ENCODE results near the gene NINJ2. TPM values are rescaled to one million over a fixed set of nuclear protein-coding genes. Genes with fewer than 3 reads are reported as not detected.

Gene NINJ2
- total RNA-seq, 2 experiments from 2014 or later = 1.1 to 3.4 TPM

DNA sequence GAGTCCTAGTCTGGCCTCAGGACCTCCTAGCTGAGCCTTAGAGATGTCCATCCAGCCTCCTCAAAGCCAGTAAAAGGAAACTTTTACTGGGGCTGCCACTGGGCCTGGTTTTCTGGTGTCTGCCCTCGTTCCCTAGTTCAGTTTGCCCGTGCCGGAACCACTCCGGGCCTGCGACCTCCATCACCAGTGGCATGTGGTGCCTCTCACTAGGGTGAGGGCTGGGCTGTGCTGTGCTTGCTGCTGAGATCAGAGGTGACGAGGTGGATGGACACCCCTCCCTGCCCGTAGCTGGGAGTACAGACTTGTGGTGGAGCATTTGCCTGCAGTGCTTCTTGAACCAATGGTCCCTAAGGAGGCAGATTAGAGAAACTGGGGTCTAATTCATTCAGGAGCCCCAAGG is 127.8 kb downstream of the NINJ2 start:
- Mint-ChIP-seq H3K27me3 (no peaks in the 10 kb centered on the region), H3K4me1 (ENCODE audit: low read depth) (peaks cover 19% of the 10 kb centered on the region)
- CTCF ChIA-PET = interaction anchor here (1.4 kb wide), 1 partner anchor 60 kb away, joined by 5 read pairs; no protein-coding TSS in a partner anchor

DNA sequence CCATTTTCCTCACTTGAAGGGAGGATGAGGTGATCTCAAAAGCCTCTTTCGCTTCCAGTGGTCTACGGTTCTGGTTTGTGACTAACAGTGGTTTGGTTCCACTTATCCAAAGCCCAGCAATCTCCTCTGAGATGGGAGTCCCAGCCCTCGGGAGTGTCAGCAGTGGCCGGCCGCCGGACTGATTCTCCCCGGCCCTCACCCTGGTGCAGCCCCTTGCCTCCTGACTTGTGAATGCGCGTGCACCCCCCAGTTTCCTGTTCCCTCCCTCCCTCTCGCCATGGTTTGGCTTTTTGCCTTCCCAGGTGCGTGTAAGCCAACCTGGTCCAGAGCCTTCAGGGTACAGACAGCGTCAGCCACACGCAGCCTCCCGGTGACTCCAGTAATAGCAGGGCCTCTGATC is 129.0 kb downstream of the NINJ2 start:
- intact Hi-C loops (cut with DNase I, micrococcal nuclease) = no loop called here
- Mint-ChIP-seq H3K27ac (no peak overlapping the region), H3K36me3 (ENCODE audit: low read depth) (no peaks in the 10 kb centered on the region), H3K9me3 (peaks cover 5% of the 10 kb centered on the region), H3K4me1 (ENCODE audit: low read depth) (peaks cover 8% of the 10 kb centered on the region), H3K27me3 (no peaks in the 10 kb centered on the region), H3K4me3 (no peak overlapping the region)
- ATAC-seq (ENCODE audit: poor library complexity) (no peak), DNase-seq (no peak)
- POLR2A ChIA-PET = no interaction called here
- TF ChIP-seq, protein P1, sequence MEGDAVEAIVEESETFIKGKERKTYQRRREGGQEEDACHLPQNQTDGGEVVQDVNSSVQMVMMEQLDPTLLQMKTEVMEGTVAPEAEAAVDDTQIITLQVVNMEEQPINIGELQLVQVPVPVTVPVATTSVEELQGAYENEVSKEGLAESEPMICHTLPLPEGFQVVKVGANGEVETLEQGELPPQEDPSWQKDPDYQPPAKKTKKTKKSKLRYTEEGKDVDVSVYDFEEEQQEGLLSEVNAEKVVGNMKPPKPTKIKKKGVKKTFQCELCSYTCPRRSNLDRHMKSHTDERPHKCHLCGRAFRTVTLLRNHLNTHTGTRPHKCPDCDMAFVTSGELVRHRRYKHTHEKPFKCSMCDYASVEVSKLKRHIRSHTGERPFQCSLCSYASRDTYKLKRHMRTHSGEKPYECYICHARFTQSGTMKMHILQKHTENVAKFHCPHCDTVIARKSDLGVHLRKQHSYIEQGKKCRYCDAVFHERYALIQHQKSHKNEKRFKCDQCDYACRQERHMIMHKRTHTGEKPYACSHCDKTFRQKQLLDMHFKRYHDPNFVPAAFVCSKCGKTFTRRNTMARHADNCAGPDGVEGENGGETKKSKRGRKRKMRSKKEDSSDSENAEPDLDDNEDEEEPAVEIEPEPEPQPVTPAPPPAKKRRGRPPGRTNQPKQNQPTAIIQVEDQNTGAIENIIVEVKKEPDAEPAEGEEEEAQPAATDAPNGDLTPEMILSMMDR (IDR thresholded peaks at IDR 0.05) = no peak
- peaks cover 0 to 23% of the 10 kb centered on the region in 2 experiments for H3K9me3 ChIP-seq (ENCODE audit: control insufficient read depth in 1 of 2, insufficient read depth in 1 of 2, low read length in 2 of 2)
- CTCF ChIA-PET = no interaction called here
- peaks cover 12% of the 10 kb centered on the region for H3K4me1 ChIP-seq (ENCODE audit: insufficient read depth, low read length)
- no peaks in the 10 kb centered on the region for H3K27me3 ChIP-seq (ENCODE audit: control insufficient read depth in 1 of 2, insufficient read depth in 2 of 2, low read length in 2 of 2)
- no peaks in the 10 kb centered on the region for H3K36me3 ChIP-seq (ENCODE audit: insufficient read depth, low read length)
- no peak overlapping the region for H3K27ac ChIP-seq (ENCODE audit: low read depth in 1 of 2, low read length in 2 of 2)
- H3K4me3 ChIP-seq (ENCODE audit: low read length) = no peak overlapping the region

More for the DNA sequence above, 127.8 kb downstream of the NINJ2 start:
- Mint-ChIP-seq H3K27ac (no peak overlapping the region), H3K36me3 (ENCODE audit: low read depth) (no peaks in the 10 kb centered on the region), H3K4me3 (no peak overlapping the region), H3K9me3 (peaks cover 5% of the 10 kb centered on the region)
- TF ChIP-seq, protein P1 (IDR thresholded peaks at IDR 0.05) = no peak
- H3K27me3 ChIP-seq (ENCODE audit: control insufficient read depth in 1 of 2, insufficient read depth in 2 of 2, low read length in 2 of 2) = no peaks in the 10 kb centered on the region
- no peak for ATAC-seq (ENCODE audit: poor library complexity)
- intact Hi-C loops (cut with DNase I, micrococcal nuclease) = no loop called here
- no peaks in the 10 kb centered on the region for H3K36me3 ChIP-seq (ENCODE audit: insufficient read depth, low read length)
- no peak overlapping the region for H3K4me3 ChIP-seq (ENCODE audit: low read length)
- POLR2A ChIA-PET = no interaction called here
- DNase-seq = no peak
- no peak overlapping the region for H3K27ac ChIP-seq (ENCODE audit: low read depth in 1 of 2, low read length in 2 of 2)
- H3K4me1 ChIP-seq (ENCODE audit: insufficient read depth, low read length) = peaks cover 24% of the 10 kb centered on the region
- peaks cover 0 to 17% of the 10 kb centered on the region in 2 experiments for H3K9me3 ChIP-seq (ENCODE audit: control insufficient read depth in 1 of 2, insufficient read depth in 1 of 2, low read length in 2 of 2)

DNA sequence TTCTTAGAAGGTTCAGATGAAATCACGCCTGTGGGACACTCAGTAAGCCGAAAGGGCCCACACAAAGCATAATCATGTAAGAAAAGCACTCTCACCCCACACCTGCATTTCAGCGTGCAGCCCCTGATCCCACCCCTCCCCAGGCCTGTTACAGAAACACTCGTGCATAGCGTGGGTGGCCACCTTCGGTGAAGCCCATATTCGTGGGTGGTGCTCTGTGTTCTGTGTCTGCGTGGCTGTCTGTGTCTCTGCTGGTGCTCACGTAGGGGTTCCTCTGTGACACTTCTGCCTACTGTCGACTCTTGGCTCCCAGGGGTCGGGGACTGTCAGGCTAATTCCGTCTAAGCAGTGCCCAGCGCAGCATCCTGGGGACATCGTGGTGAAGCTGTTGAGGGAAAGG is 129.5 kb downstream of the NINJ2 start:
- Mint-ChIP-seq H3K27me3 (no peaks in the 10 kb centered on the region), H3K4me1 (ENCODE audit: low read depth) (peaks cover 3% of the 10 kb centered on the region), H3K36me3 (ENCODE audit: low read depth) (no peaks in the 10 kb centered on the region), H3K4me3 (no peak overlapping the region), H3K27ac (no peak overlapping the region), H3K9me3 (peaks cover 5% of the 10 kb centered on the region)
- H3K27ac ChIP-seq (ENCODE audit: low read depth in 1 of 2, low read length in 2 of 2) = no peak overlapping the region
- H3K4me1 ChIP-seq (ENCODE audit: insufficient read depth, low read length) = peaks cover 7% of the 10 kb centered on the region
- TF ChIP-seq, protein P1 (IDR thresholded peaks at IDR 0.05) = no peak
- ATAC-seq (ENCODE audit: poor library complexity) = no peak
- H3K27me3 ChIP-seq (ENCODE audit: control insufficient read depth in 1 of 2, insufficient read depth in 2 of 2, low read length in 2 of 2) = no peaks in the 10 kb centered on the region
- H3K36me3 ChIP-seq (ENCODE audit: insufficient read depth, low read length) = no peaks in the 10 kb centered on the region
- no peak for DNase-seq
- H3K9me3 ChIP-seq (ENCODE audit: control insufficient read depth in 1 of 2, insufficient read depth in 1 of 2, low read length in 2 of 2) = peaks cover 0 to 28% of the 10 kb centered on the region in 2 experiments
- intact Hi-C loops (cut with DNase I, micrococcal nuclease) = no loop called here
- no peak overlapping the region for H3K4me3 ChIP-seq (ENCODE audit: low read length)
- ChIA-PET POLR2A (no interaction called here), CTCF (no interaction called here)

Measured in CD4-positive, alpha-beta T cell (primary cell).